Epidermal melanocyte (primary cell): ENCODE measurements around the gene TMEM33.

ENCODE experiments used
- DNase-seq: peaks from one replicate; pipeline ENCODE4 v3.0.0; 2011; ENCODE audit warnings: low spot score; ENCODE audit not compliant: insufficient read length

TMEM33 gene

DNA sequence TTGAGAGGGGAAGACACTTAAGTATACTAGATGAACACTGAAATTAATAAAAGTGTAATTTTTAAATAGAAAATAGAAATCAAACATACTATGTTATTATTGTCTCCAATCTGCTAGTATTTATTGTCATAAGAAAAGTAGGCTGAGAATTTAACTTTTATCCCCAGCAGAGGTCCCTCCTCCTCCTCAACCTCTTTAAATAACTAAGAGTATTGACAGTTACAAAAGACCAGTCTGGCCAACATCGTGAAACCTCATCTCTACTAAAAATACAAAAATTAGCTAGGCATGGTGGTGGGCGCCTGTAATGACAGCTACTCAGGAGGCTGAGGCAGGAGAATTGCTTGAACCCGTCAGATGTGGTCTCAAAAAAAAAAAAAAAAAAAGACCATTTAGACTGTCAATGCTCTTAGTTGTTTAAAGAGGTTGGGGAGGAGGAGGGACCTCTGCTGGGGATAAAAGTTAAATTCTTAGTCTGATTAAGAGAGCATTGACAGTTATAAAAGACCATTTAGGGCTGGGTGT, 59.3 kb downstream of the TMEM33 start:
- DNase-seq: no peak

DNA sequence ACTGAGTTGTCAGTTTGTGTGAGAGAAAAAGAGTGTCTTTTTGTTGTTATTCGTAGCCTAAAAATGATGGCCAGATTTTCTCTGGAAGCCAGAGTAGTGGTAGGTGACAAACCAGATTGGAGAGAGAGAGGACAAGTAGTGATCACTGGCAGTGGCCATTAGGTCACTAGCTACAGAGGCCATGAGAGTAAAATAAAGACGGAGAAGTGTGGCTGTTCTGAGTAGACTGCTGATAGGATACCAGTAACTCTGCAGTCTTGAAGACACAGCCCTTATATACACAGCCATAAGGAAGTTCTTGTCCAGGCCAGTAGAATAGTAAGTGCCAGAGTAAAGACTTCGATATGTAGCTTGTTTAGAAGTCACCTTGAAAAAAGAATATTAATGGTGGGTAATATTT, 62.8 kb downstream of the TMEM33 start:
- DNase-seq: no peak

DNA sequence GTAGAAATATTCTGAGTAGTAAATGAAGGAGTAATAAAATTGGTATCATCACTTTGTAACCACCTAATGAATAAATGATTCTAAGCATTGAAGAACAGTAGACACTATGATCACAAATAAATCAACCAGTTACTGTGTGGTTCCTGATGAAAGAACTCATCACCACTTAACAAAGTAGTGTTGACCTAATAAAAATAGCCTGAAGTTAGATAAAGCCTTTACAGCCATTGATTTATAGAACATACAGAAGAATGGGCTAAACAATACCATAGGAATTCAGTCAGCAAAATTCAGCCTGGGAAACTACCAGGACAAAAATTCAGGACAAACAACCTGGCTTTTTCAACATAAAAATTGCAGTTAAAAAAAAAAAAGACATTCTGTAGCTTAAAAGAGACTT, 64.1 kb downstream of the TMEM33 start:
- DNase-seq: no peak

DNA sequence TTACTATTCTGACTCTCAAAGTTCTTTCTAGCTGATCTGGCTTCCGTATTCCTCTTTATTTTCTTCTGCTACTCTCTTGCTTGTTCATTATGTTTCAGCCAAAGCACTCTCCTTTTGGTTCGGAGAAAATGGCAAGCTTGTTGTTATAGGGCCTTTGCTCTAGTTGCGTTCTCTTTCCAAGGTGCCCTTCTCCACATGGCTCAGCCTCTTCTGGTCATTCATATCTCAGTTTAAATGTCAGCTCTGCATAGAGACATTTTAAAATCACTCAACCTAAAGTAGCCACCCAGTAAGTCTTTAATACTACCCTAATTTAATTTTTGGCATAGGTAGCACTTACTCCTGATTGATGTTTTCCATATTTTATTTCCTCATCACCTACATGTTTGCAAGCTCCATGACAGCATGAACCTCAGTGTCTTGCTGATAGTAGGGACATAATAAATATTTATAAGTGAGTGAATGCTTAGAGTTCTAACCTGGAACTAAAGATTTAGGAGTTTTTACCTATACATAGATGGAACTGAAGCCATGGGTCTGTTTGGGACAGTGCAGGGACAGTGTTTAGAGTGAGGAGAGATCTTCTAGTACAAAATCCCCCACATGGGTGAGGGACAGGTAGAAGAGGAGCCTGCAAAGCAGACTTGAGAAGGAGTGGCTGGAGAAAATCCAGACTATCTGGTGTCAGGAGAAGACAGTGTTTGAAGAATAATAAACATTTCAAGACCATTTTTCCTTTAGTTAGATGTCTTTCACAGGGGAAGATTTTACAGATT, 73.0 kb downstream of the TMEM33 start:
- DNase-seq: no peak
